SU-DHL-6 (cell line): ENCODE data around the gene EVI5.

Source experiments
- H2AFZ ChIP-seq: fragments of 200-600 bp; sonication (generic); 2 replicates; pipeline ENCODE4 v1.6.1; 2014; ENCODE audit warnings: low read depth, mild to moderate bottlenecking, moderate library complexity, mixed read lengths, antibody characterized with exemption, low read length; ENCODE audit not compliant: severe bottlenecking
- H3F3A ChIP-seq: fragments of 200-600 bp; shearing (Covaris generic); 2 replicates; pipeline ENCODE4 v1.6.0; 2016; ENCODE audit warnings: antibody characterized with exemption, mild to moderate bottlenecking; ENCODE audit not compliant: insufficient read depth
- H3K27ac ChIP-seq: fragments of 200-600 bp; sonication (generic); 2 replicates; pipeline ENCODE4 v1.5.1; 2016; ENCODE audit warnings: low read depth, mild to moderate bottlenecking, low read length, moderate library complexity, mixed read lengths
- H3K27me3 ChIP-seq: fragments of 200-600 bp; sonication (generic), shearing (Covaris generic); 2 replicates; pipeline ENCODE4 v1.6.0; 2014; ENCODE audit warnings: mild to moderate bottlenecking, low read length
- H3K36me3 ChIP-seq: fragments of 200-600 bp; sonication (generic); 2 replicates; pipeline ENCODE4 v1.6.1; 2014; ENCODE audit warnings: mild to moderate bottlenecking, low read length, mixed read lengths
- H3K4me2 ChIP-seq: fragments of 300-600, 200-600 bp; shearing (Covaris generic), sonication (generic); 2 replicates; pipeline ENCODE4 v1.6.0; 2014; ENCODE audit warnings: low read length, low read depth, mild to moderate bottlenecking; ENCODE audit not compliant: poor library complexity, severe bottlenecking
- H3K4me3 ChIP-seq: fragments of 200-600 bp; sonication (generic); 2 replicates; pipeline ENCODE4 v1.5.1; 2014; ENCODE audit warnings: antibody characterized with exemption, low read length, mild to moderate bottlenecking, mixed read lengths; ENCODE audit not compliant: insufficient read depth, poor library complexity, severe bottlenecking
- H3K79me2 ChIP-seq: fragments of 200-600 bp; sonication (generic); 2 replicates; pipeline ENCODE4 v1.6.1; 2014; ENCODE audit warnings: mild to moderate bottlenecking, low read length, moderate library complexity; ENCODE audit not compliant: insufficient read depth
- H3K9ac ChIP-seq: fragments of 200-600 bp; sonication (generic); 2 replicates; pipeline ENCODE4 v1.7.0; 2014; ENCODE audit warnings: mild to moderate bottlenecking, low read length
- H3K9me2 ChIP-seq: fragments of 200-600 bp; sonication (generic); replicated peaks from 2 replicates; pipeline ENCODE4 v1.6.1; 2014; ENCODE audit warnings: low read length; ENCODE audit not compliant: insufficient read depth
- H3K9me3 ChIP-seq: fragments of 200-600 bp; sonication (generic); 2 replicates; pipeline ENCODE4 v1.6.1; 2014; ENCODE audit warnings: low read length, mixed read lengths; ENCODE audit not compliant: insufficient read depth
- H4K20me1 ChIP-seq: fragments of 200-600 bp; sonication (generic); 2 replicates; pipeline ENCODE4 v1.6.1; 2014; ENCODE audit warnings: low read depth, mild to moderate bottlenecking, antibody characterized with exemption, low read length, moderate library complexity, mixed read lengths
- CTCF ChIP-seq: fragments of 200-600 bp; sonication (generic); IDR thresholded peaks from one replicate; pipeline ENCODE4 v1.5.1; 2017; ENCODE audit warnings: antibody characterized with exemption, mild to moderate bottlenecking, low read length, moderate library complexity; ENCODE audit not compliant: insufficient read depth, poor library complexity, severe bottlenecking
- EZH2phosphoT487 ChIP-seq: fragments of 200-600 bp; sonication (generic), shearing (Covaris generic); conservative IDR thresholded peaks from 2 replicates; pipeline ENCODE4 v1.6.1; 2018; ENCODE audit warnings: mild to moderate bottlenecking, antibody characterized with exemption, low read length, moderate library complexity, mixed read lengths

Gene EVI5

GRCh38 chr1:92493139-92493538, 291.8 kb downstream of the EVI5 start:
- Histone ChIP-seq H3K9me3 (no peaks in the 10 kb centered on the region), H3K27ac (no peak overlapping the region), H3K79me2 (no peaks in the 10 kb centered on the region), H3F3A (peaks cover 3% of the 10 kb centered on the region), H2AFZ (no peak overlapping the region), H4K20me1 (no peaks in the 10 kb centered on the region), H3K9ac (no peak overlapping the region), H3K27me3 (no peaks in the 10 kb centered on the region), H3K4me3 (no peak overlapping the region), H3K9me2 (no peaks in the 10 kb centered on the region), H3K36me3 (no peaks in the 10 kb centered on the region), H3K4me2 (no peak overlapping the region)
- TF ChIP-seq EZH2phosphoT487, result no peak
- TF ChIP-seq CTCF, result no peak

- no peaks in the 10 kb centered on the region for H3K27me3 ChIP-seq
- TF ChIP-seq CTCF, result no peak
- no peak for TF ChIP-seq EZH2phosphoT487
Observed at GRCh38 chr1:92488832-92489231, 296.1 kb downstream of the EVI5 start.

GRCh38 chr1:92488416-92488815, 296.5 kb downstream of the EVI5 start:
- Histone ChIP-seq H4K20me1 (no peaks in the 10 kb centered on the region), H3K27me3 (no peaks in the 10 kb centered on the region), H3K36me3 (no peaks in the 10 kb centered on the region), H3K79me2 (no peaks in the 10 kb centered on the region), H3K27ac (no peak overlapping the region), H3K9ac (no peak overlapping the region), H3K4me2 (no peak overlapping the region), H3F3A (peaks cover 16% of the 10 kb centered on the region), H2AFZ (no peak overlapping the region), H3K4me3 (no peak overlapping the region), H3K9me2 (no peaks in the 10 kb centered on the region), H3K9me3 (no peaks in the 10 kb centered on the region)
- TF ChIP-seq EZH2phosphoT487 (no peak), CTCF (no peak)

More at GRCh38 chr1:92488832-92489231, 296.1 kb downstream of the EVI5 start:
- Histone ChIP-seq H4K20me1 (no peaks in the 10 kb centered on the region), H3K27ac (no peak overlapping the region), H2AFZ (no peak overlapping the region), H3K79me2 (no peaks in the 10 kb centered on the region), H3K9me2 (no peaks in the 10 kb centered on the region), H3K4me3 (no peak overlapping the region), H3K36me3 (no peaks in the 10 kb centered on the region), H3K9me3 (no peaks in the 10 kb centered on the region), H3F3A (peaks cover 16% of the 10 kb centered on the region), H3K4me2 (no peak overlapping the region), H3K9ac (no peak overlapping the region)
